ENCODE data around the gene NAPB.

Gene NAPB

GRCh38 chr20:23437126-23437899 is 16.0 kb upstream of the NAPB start:
- no peak for DNase-seq

GRCh38 chr20:23436681-23437080 is 15.4 kb upstream of the NAPB start:
- DNase-seq, result no peak

GRCh38 chr20:23435626-23436539 is 14.6 kb upstream of the NAPB start:
- DNase-seq, result no peak

- no peak for DNase-seq
Observed at GRCh38 chr20:23434521-23435313, 13.4 kb upstream of the NAPB start.

GRCh38 chr20:23433628-23434027 is 12.3 kb upstream of the NAPB start:
- no peak for DNase-seq

- DNase-seq, result no peak
Observed at GRCh38 chr20:23425129-23425528, 3.8 kb upstream of the NAPB start.

GRCh38 chr20:23419995-23420901 is 1.0 kb downstream of the NAPB start:
- peak; percentile 73 for DNase-seq

GRCh38 chr20:23419657-23419994 is 1.7 kb downstream of the NAPB start:
- DNase-seq, result no peak

GRCh38 chr20:23417861-23418260 is 3.4 kb downstream of the NAPB start:
- no peak for DNase-seq

GRCh38 chr20:23415959-23416583 is 5.2 kb downstream of the NAPB start:
- no peak for DNase-seq

GRCh38 chr20:23415555-23415954 is 5.7 kb downstream of the NAPB start:
- DNase-seq, result no peak

GRCh38 chr20:23414526-23415188 is 6.6 kb downstream of the NAPB start:
- DNase-seq, result no peak

- DNase-seq, result no peak
Observed at GRCh38 chr20:23413862-23414422, 7.3 kb downstream of the NAPB start.

GRCh38 chr20:23412026-23412425 is 9.3 kb downstream of the NAPB start:
- peak; percentile 26 for DNase-seq

GRCh38 chr20:23410916-23411695 is 10.2 kb downstream of the NAPB start:
- DNase-seq, result no peak

- DNase-seq, result no peak
Observed at GRCh38 chr20:23409800-23410199, 11.5 kb downstream of the NAPB start.

- no peak for DNase-seq
Observed at GRCh38 chr20:23408957-23409356, 12.3 kb downstream of the NAPB start.

- DNase-seq, result peak; percentile 64
Observed at GRCh38 chr20:23407781-23408464, 13.4 kb downstream of the NAPB start.

GRCh38 chr20:23406880-23407279 is 14.4 kb downstream of the NAPB start:
- no peak for DNase-seq

All from inflammatory macrophage treated with lipopolysaccharide for 4 hours (primary cell).